GM23338 (cell line): ENCODE results near the gene MEST. TPM values are rescaled to one million over a fixed set of nuclear protein-coding genes. Genes with fewer than 3 reads are reported as not detected.

ENCODE experiments used
- ATAC-seq: fragments of 200-7000 bp; cut with Tn5 transposase; 3 replicates; pipeline ENCODE4 v1.9.1; 2020
- DNase-seq: peaks from one replicate; pipeline ENCODE4 v3.0.0-alpha.2; 2015; ENCODE audit warnings: low spot score
- H2AFZ ChIP-seq: fragments of 200-600 bp; sonication (generic); 2 replicates; pipeline ENCODE4 v1.8.0; 2016; ENCODE audit warnings: antibody characterized with exemption, mild to moderate bottlenecking, moderate library complexity
- H3F3A ChIP-seq: fragments of 200-600 bp; sonication (generic); replicated peaks from 2 replicates; pipeline ENCODE4 v1.8.0; 2017; ENCODE audit warnings: antibody characterized with exemption, mixed run types, low read depth
- H3K27ac ChIP-seq: fragments of 200-600 bp; sonication (generic); 2 replicates; pipeline ENCODE4 v1.6.1; 2016; ENCODE audit warnings: low read depth
- H3K27me3 ChIP-seq: fragments of 200-600 bp; sonication (generic); 2 replicates; pipeline ENCODE4 v1.8.0; 2016; ENCODE audit warnings: mild to moderate bottlenecking, mixed run types, moderate library complexity; ENCODE audit not compliant: insufficient read depth
- H3K36me3 ChIP-seq: fragments of 200-600 bp; sonication (generic); 2 replicates; pipeline ENCODE4 v1.8.0; 2016; ENCODE audit warnings: mild to moderate bottlenecking; ENCODE audit not compliant: insufficient read depth
- H3K4me1 ChIP-seq: fragments of 200-600 bp; sonication (generic); 2 replicates; pipeline ENCODE4 v1.8.0; 2016; ENCODE audit warnings: mild to moderate bottlenecking, moderate library complexity; ENCODE audit not compliant: insufficient read depth
- H3K4me2 ChIP-seq: fragments of 200-600 bp; sonication (generic); 2 replicates; pipeline ENCODE4 v1.7.1; 2017; ENCODE audit warnings: mixed run types
- H3K4me3 ChIP-seq: fragments of 200-600 bp; sonication (generic); 2 replicates; pipeline ENCODE4 v1.6.1; 2016; ENCODE audit warnings: mixed run types
- H3K79me2 ChIP-seq: fragments of 200-600 bp; sonication (generic); replicated peaks from 2 replicates; pipeline ENCODE4 v1.8.0; 2017; ENCODE audit warnings: mild to moderate bottlenecking; ENCODE audit not compliant: insufficient read depth
- H3K9me2 ChIP-seq: fragments of 200-600 bp; sonication (generic); 2 replicates; pipeline ENCODE4 v1.8.0; 2017; ENCODE audit not compliant: insufficient read depth
- H4K20me1 ChIP-seq: fragments of 200-600 bp; sonication (generic); replicated peaks from 2 replicates; pipeline ENCODE4 v1.8.0; 2017; ENCODE audit warnings: mild to moderate bottlenecking; ENCODE audit not compliant: insufficient read depth
- H3K27ac Mint-ChIP-seq: 2 replicates; pipeline ENCODE4 v1.8.0; 2020; ENCODE audit warnings: inconsistent platforms, mild to moderate bottlenecking, moderate library complexity, mixed read lengths
- H3K27me3 Mint-ChIP-seq: 3 replicates; pipeline ENCODE4 v1.8.0; 2022; ENCODE audit warnings: low read depth, mild to moderate bottlenecking, moderate library complexity, mixed read lengths, inconsistent platforms; ENCODE audit not compliant: insufficient read depth, poor library complexity
- H3K36me3 Mint-ChIP-seq: 3 replicates; pipeline ENCODE4 v1.8.0; 2021; ENCODE audit warnings: low read depth, mild to moderate bottlenecking, inconsistent platforms, moderate library complexity, mixed read lengths
- H3K4me1 Mint-ChIP-seq: 3 replicates; pipeline ENCODE4 v1.8.0; 2020; ENCODE audit warnings: mild to moderate bottlenecking, inconsistent platforms, mixed read lengths
- H3K4me3 Mint-ChIP-seq: 3 replicates; pipeline ENCODE4 v1.8.0; 2021; ENCODE audit warnings: moderate library complexity, mild to moderate bottlenecking, inconsistent platforms, mixed read lengths
- H3K9me3 Mint-ChIP-seq: 3 replicates; pipeline ENCODE4 v1.8.0; 2020; ENCODE audit warnings: moderate library complexity, mild to moderate bottlenecking, inconsistent platforms, mixed read lengths
- CREB1 ChIP-seq: fragments of 250-450 bp; sonication (Bioruptor Pico); IDR thresholded peaks from 2 replicates; pipeline ENCODE4 v1.5.0; 2020; ENCODE audit warnings: low read depth, mild to moderate bottlenecking, moderate library complexity
- CTCF ChIP-seq, 2 experiments: fragments of 200-600 bp in 1 of 2; sonication (generic) in 1 of 2; conservative IDR thresholded peaks; 2 replicates each; pipeline versions ENCODE4 v1.5.1 to v1.6.1; 2016 to 2017; ENCODE audit warnings: antibody characterized with exemption in 2 of 2, low read depth in 2 of 2, mild to moderate bottlenecking in 2 of 2, moderate library complexity in 1 of 2
- ETS1 ChIP-seq: IDR thresholded peaks from 2 replicates; pipeline ENCODE4 v1.6.1; 2016; ENCODE audit warnings: antibody characterized with exemption
- EZH2 ChIP-seq: fragments of 200-600 bp; sonication (generic); IDR thresholded peaks from one replicate; pipeline ENCODE4 v1.8.0; 2017; ENCODE audit warnings: antibody characterized with exemption, mild to moderate bottlenecking, low read depth; ENCODE audit not compliant: unreplicated experiment
- JUNB ChIP-seq: IDR thresholded peaks from one replicate; pipeline ENCODE4 v1.6.1; 2016; ENCODE audit warnings: antibody characterized with exemption; ENCODE audit not compliant: unreplicated experiment
- POLR2AphosphoS5 ChIP-seq: IDR thresholded peaks from 2 replicates; pipeline ENCODE4 v1.6.1; 2016; ENCODE audit warnings: antibody characterized with exemption, low read depth
- REST ChIP-seq: IDR thresholded peaks from one replicate; pipeline ENCODE4 v1.6.1; 2018; ENCODE audit warnings: antibody characterized with exemption; ENCODE audit not compliant: unreplicated experiment
- STAT1 ChIP-seq: IDR thresholded peaks from one replicate; pipeline ENCODE4 v1.6.1; 2016; ENCODE audit warnings: antibody characterized with exemption; ENCODE audit not compliant: unreplicated experiment
- ZNF114 ChIP-seq: fragments of 250-450 bp; sonication (Bioruptor Pico); IDR thresholded peaks from 2 replicates; pipeline ENCODE4 v1.5.0; 2020; ENCODE audit warnings: mild to moderate bottlenecking, moderate library complexity
- ZNF331 ChIP-seq: fragments of 250-450 bp; sonication (Bioruptor Pico); IDR thresholded peaks from 2 replicates; pipeline ENCODE4 v1.5.0; 2020; ENCODE audit warnings: low read depth, mild to moderate bottlenecking, moderate library complexity
- polyA plus RNA-seq: library from polyadenylated mRNA; unstranded; fragments of >200 nt; fragmentation: Nextera tagmentation; extraction: Ambion mirVana; gene quantifications from 2 replicates; pipeline ENCODE4 v1.2.1, GENCODE V29; 2016
- total RNA-seq: library from RNA; depleted of rRNA; stranded (reverse); fragments of >200 nt; shearing (Covaris generic); gene quantifications from 2 replicates; pipeline ENCODE4 v1.2.3, GENCODE V29; 2014

Gene MEST
- total and polyA plus RNA-seq, 2 experiments from 2014 or later = 167 to 229 TPM

DNA sequence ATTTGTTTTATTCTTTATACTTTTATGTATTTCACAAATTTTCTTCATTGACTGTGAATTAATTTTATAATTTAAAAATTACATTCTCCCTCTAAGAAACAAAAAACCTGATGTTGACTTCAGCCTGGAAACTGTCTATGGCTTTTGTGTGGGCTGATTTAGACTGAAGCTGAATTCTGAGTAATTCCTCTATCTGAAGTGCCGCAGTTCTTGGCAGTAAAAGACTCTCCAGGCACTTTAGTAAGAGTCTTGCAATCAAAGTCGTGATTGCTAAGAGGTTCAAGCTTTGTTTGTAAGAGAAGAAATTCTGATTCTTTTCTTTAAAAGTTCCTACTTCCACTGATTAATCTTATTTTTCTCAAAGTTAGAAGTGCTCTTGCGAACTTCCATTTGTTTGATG is 47.7 kb upstream of the MEST start:
- Histone ChIP-seq H3K9me2 (no peaks in the 10 kb centered on the region), H2AFZ (peak overlapping the region; percentile 45; the same call in 1 of the 2 replicates), H3K27me3 (no peaks in the 10 kb centered on the region), H3K4me2 (no peak overlapping the region), H3K36me3 (no peaks in the 10 kb centered on the region), H3K27ac (no peak overlapping the region), H3K4me3 (no peak overlapping the region), H3K79me2 (no peaks in the 10 kb centered on the region), H3K4me1 (peaks cover 13% of the 10 kb centered on the region), H3F3A (no peaks in the 10 kb centered on the region), H4K20me1 (no peaks in the 10 kb centered on the region)
- Mint-ChIP-seq H3K9me3 (peaks cover 13% of the 10 kb centered on the region; the same call in 2 of the 3 replicates), H3K4me3 (no peak overlapping the region), H3K36me3 (peaks cover 7% of the 10 kb centered on the region; the same call in 2 of the 3 replicates), H3K4me1 (peaks cover 19% of the 10 kb centered on the region), H3K27ac (no peak overlapping the region), H3K27me3 (peaks cover 7% of the 10 kb centered on the region)
- ATAC-seq (no peak), DNase-seq (no peak)
- no peak for TF ChIP-seq POLR2AphosphoS5
- no peak for TF ChIP-seq JUNB
- no peak for TF ChIP-seq ZNF114 (CRISPR knock-in tag)
- no peak for TF ChIP-seq REST
- TF ChIP-seq STAT1 = no peak
- no peak for TF ChIP-seq ZNF331 (CRISPR knock-in tag)
- TF ChIP-seq CREB1 (CRISPR knock-in tag) = no peak
- no peak for TF ChIP-seq EZH2
- no peak for TF ChIP-seq ETS1

- peaks cover 7% of the 10 kb centered on the region; the same call in 2 of the 3 replicates for H3K36me3 Mint-ChIP-seq
- Histone ChIP-seq H4K20me1 (no peaks in the 10 kb centered on the region), H3K4me1 (peaks cover 12% of the 10 kb centered on the region), H3K4me2 (no peak overlapping the region), H3K36me3 (no peaks in the 10 kb centered on the region), H3K27ac (no peak overlapping the region), H3K9me2 (no peaks in the 10 kb centered on the region), H2AFZ (peak overlapping the region; percentile 45; the same call in 1 of the 2 replicates), H3K79me2 (no peaks in the 10 kb centered on the region), H3K4me3 (no peak overlapping the region), H3F3A (no peaks in the 10 kb centered on the region), H3K27me3 (no peaks in the 10 kb centered on the region)
- peaks cover 15% of the 10 kb centered on the region for H3K4me1 Mint-ChIP-seq
- DNase-seq (no peak), ATAC-seq (no peak)
- peaks cover 13% of the 10 kb centered on the region; the same call in 2 of the 3 replicates for H3K9me3 Mint-ChIP-seq
- H3K27me3 Mint-ChIP-seq = peaks cover 5% of the 10 kb centered on the region
- no peak overlapping the region for H3K4me3 Mint-ChIP-seq
- H3K27ac Mint-ChIP-seq = no peak overlapping the region
- no peak for TF ChIP-seq REST
- TF ChIP-seq CTCF (conservative IDR thresholded peaks at IDR 0.05; ENCODE audit: low read depth in 2 of 2) = peak in 1 of 2 experiments; percentile 19; a peak in 1 of 4 replicates
These were observed 47.0 kb upstream of the MEST start for GRCh38 chr7:130444751-130445407.
